A673 (cell line): Measurements from ENCODE around the gene MORC1. TPM values are rescaled to one million over a fixed set of nuclear protein-coding genes. Genes with fewer than 3 reads are reported as not detected.
A peak's percentile ranks its signal among the peaks of the same experiment; 100 is the strongest.

Source experiments
- BruUV-seq: library from RNA; stranded (reverse); fragments of 400-500 nt; replicated peaks from 2 replicates; lab custom pipeline; 2021; lab: Mats Ljungman, UMichigan
- CTCF ChIA-PET: fragments of 300-600 bp; sonication (Branson Sonifier 250); formaldehyde crosslinking; loops from one replicate; lab custom pipeline; 2022; ENCODE audit warnings: antibody characterized with exemption; lab: Charles Lee
- POLR2A ChIA-PET: fragments of 300-600 bp; sonication (Branson Sonifier 250); formaldehyde crosslinking; loops from one replicate; lab custom pipeline; 2022; ENCODE audit warnings: antibody characterized with exemption; ENCODE audit not compliant: low non-redundant PET; lab: Charles Lee
- DNase-seq: peaks from one replicate; pipeline ENCODE4 v3.0.0-alpha.2; 2015; ENCODE audit warnings: low spot score
- H3K27ac ChIP-seq: fragments of 200-600 bp; sonication (generic); 2 replicates; pipeline ENCODE4 v1.5.1; 2016; ENCODE audit warnings: mixed run types, low read depth, mild to moderate bottlenecking, mixed read lengths, antibody characterized with exemption, low read length; ENCODE audit not compliant: poor library complexity, severe bottlenecking
- H3K27me3 ChIP-seq: fragments of 200-600 bp; sonication (generic); replicated peaks from 2 replicates; pipeline ENCODE4 v1.6.1; 2017; ENCODE audit warnings: mixed run types, low read depth, mild to moderate bottlenecking, mixed read lengths, antibody characterized with exemption, low read length; ENCODE audit not compliant: insufficient read depth, poor library complexity
- H3K36me3 ChIP-seq: fragments of 200-600 bp; sonication (generic); 2 replicates; pipeline ENCODE4 v1.6.1; 2016; ENCODE audit warnings: mixed run types, mild to moderate bottlenecking, mixed read lengths, antibody characterized with exemption, low read length; ENCODE audit not compliant: insufficient read depth, poor library complexity, severe bottlenecking
- H3K4me1 ChIP-seq: fragments of 200-600 bp; sonication (generic); 2 replicates; pipeline ENCODE4 v1.6.1; 2017; ENCODE audit warnings: mixed run types, mild to moderate bottlenecking, mixed read lengths, antibody characterized with exemption, low read length; ENCODE audit not compliant: insufficient read depth, poor library complexity, severe bottlenecking
- H3K4me3 ChIP-seq: fragments of 200-600 bp; sonication (generic); 2 replicates; pipeline ENCODE4 v1.5.1; 2016; ENCODE audit warnings: low read depth, mixed run types, mild to moderate bottlenecking, mixed read lengths, low read length; ENCODE audit not compliant: poor library complexity, severe bottlenecking
- H3K9me3 ChIP-seq: fragments of 200-600 bp; sonication (generic); 2 replicates; pipeline ENCODE4 v1.6.1; 2016; ENCODE audit warnings: mixed run types, low read depth, mild to moderate bottlenecking, mixed read lengths, antibody characterized with exemption, low read length; ENCODE audit not compliant: poor library complexity, severe bottlenecking
- CTCF ChIP-seq: fragments of 300-800, 200-600 bp; sonication (generic); conservative IDR thresholded peaks from 2 replicates; pipeline ENCODE4 v1.5.1; 2017; ENCODE audit warnings: low read depth, mild to moderate bottlenecking, antibody characterized with exemption, low read length, moderate library complexity, mixed read lengths
- EZH2 ChIP-seq: fragments of 200-600 bp; sonication (generic); IDR thresholded peaks from 2 replicates; pipeline ENCODE4 v1.6.1; 2017; ENCODE audit warnings: borderline replicate concordance, low read depth, mild to moderate bottlenecking, mixed read lengths, antibody characterized with exemption, low read length; ENCODE audit not compliant: poor library complexity, severe bottlenecking
- intact Hi-C: fragments of 100-400 bp; cut with micrococcal nuclease; formaldehyde crosslinking; loops from one replicate; pipeline ENCODE4 v1.10.0; 2022; ENCODE audit not compliant: unreplicated experiment
- total RNA-seq: library from RNA; stranded (reverse); gene quantifications from 2 replicates; pipeline ENCODE4 v1.2.3, GENCODE V29; 2021

Gene MORC1
- total RNA-seq, 1 experiment from 2014 or later = 0.88 TPM

DNA sequence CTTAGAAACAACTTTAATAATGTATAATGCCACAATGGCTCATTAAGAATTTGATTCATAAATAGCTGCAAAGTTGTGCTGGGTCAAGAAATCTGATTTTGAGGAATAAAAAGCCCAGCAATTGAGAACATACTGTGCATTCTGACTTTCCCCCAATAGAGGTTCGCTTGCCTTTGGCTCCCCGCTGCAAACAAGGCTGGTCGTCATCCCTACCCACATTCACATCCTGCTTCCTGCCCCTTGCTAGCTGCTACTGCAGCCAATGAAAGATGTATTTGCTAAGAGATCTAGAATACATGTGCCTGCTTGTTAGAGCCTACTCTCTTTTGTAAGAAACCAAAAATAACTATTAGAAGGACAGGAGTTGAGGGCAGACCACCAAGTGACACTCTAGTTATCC lies 112.5 kb downstream of the MORC1 start:
- no peaks in the 10 kb centered on the region for H3K27me3 ChIP-seq
- H3K4me3 ChIP-seq = no peak overlapping the region
- BruUV-seq = no TSS peak
- CTCF ChIA-PET = no interaction called here
- no peaks in the 10 kb centered on the region for H3K36me3 ChIP-seq
- POLR2A ChIA-PET = no interaction called here
- H3K4me1 ChIP-seq = no peaks in the 10 kb centered on the region
- H3K9me3 ChIP-seq = no peaks in the 10 kb centered on the region
- TF ChIP-seq CTCF = no peak
- no peak for TF ChIP-seq EZH2
- intact Hi-C loops = no loop called here
- DNase-seq = no peak
- H3K27ac ChIP-seq = no peak overlapping the region

- Histone ChIP-seq H3K4me1 (no peaks in the 10 kb centered on the region), H3K36me3 (no peaks in the 10 kb centered on the region), H3K27me3 (no peaks in the 10 kb centered on the region), H3K27ac (no peak overlapping the region), H3K4me3 (no peak overlapping the region), H3K9me3 (no peaks in the 10 kb centered on the region)
- DNase-seq = no peak
- TF ChIP-seq EZH2 = no peak
- TF ChIP-seq CTCF = no peak
- ChIA-PET CTCF (no interaction called here), POLR2A (no interaction called here)
- intact Hi-C loops = no loop called here
- BruUV-seq = no TSS peak
Measured at GRCh38 chr3:108998436-108998835, 119.5 kb downstream of the MORC1 start.

DNA sequence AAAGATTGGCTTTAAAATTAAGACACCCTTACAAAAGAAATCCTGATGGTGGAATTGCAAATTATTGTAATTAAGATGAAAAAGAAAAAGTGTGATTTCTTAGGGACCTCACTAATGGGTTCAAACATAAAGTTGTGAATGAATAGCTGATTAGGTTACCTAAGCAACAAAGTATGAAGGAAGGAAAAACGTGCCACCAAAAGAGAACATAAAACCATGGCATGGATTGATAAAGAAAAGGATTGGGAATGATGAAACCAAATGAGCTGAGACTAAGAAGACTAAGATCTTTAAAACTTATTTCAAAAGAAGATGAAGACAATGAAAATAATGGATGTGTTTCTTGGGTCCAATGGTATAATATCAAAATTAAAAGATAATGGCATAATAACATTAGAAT lies 132.1 kb downstream of the MORC1 start:
- DNase-seq = peak; percentile 9
- ChIA-PET CTCF (no interaction called here), POLR2A (no interaction called here)
- BruUV-seq = no TSS peak
- H3K27me3 ChIP-seq = no peaks in the 10 kb centered on the region
- H3K4me3 ChIP-seq = no peak overlapping the region
- intact Hi-C loops = no loop called here
- no peaks in the 10 kb centered on the region for H3K4me1 ChIP-seq
- H3K9me3 ChIP-seq = no peaks in the 10 kb centered on the region
- H3K27ac ChIP-seq = no peak overlapping the region
- TF ChIP-seq CTCF (no peak), EZH2 (no peak)
- no peaks in the 10 kb centered on the region for H3K36me3 ChIP-seq
